Measurements from ENCODE around the gene LRRC28.

The LRRC28 gene

GRCh38 chr15:99433026-99433756, 181.9 kb downstream of the LRRC28 start:
- TF ChIP-seq, protein P1, sequence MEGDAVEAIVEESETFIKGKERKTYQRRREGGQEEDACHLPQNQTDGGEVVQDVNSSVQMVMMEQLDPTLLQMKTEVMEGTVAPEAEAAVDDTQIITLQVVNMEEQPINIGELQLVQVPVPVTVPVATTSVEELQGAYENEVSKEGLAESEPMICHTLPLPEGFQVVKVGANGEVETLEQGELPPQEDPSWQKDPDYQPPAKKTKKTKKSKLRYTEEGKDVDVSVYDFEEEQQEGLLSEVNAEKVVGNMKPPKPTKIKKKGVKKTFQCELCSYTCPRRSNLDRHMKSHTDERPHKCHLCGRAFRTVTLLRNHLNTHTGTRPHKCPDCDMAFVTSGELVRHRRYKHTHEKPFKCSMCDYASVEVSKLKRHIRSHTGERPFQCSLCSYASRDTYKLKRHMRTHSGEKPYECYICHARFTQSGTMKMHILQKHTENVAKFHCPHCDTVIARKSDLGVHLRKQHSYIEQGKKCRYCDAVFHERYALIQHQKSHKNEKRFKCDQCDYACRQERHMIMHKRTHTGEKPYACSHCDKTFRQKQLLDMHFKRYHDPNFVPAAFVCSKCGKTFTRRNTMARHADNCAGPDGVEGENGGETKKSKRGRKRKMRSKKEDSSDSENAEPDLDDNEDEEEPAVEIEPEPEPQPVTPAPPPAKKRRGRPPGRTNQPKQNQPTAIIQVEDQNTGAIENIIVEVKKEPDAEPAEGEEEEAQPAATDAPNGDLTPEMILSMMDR (IDR thresholded peaks at IDR 0.05; ENCODE audit: insufficient read depth, low read length) = no peak
- TF ChIP-seq SPI1 (IDR thresholded peaks at IDR 0.05; ENCODE audit: borderline replicate concordance, low read depth) = no peak
- TF ChIP-seq GABPA (IDR thresholded peaks at IDR 0.05; ENCODE audit: low read depth) = no peak
- TF ChIP-seq, protein P2, sequence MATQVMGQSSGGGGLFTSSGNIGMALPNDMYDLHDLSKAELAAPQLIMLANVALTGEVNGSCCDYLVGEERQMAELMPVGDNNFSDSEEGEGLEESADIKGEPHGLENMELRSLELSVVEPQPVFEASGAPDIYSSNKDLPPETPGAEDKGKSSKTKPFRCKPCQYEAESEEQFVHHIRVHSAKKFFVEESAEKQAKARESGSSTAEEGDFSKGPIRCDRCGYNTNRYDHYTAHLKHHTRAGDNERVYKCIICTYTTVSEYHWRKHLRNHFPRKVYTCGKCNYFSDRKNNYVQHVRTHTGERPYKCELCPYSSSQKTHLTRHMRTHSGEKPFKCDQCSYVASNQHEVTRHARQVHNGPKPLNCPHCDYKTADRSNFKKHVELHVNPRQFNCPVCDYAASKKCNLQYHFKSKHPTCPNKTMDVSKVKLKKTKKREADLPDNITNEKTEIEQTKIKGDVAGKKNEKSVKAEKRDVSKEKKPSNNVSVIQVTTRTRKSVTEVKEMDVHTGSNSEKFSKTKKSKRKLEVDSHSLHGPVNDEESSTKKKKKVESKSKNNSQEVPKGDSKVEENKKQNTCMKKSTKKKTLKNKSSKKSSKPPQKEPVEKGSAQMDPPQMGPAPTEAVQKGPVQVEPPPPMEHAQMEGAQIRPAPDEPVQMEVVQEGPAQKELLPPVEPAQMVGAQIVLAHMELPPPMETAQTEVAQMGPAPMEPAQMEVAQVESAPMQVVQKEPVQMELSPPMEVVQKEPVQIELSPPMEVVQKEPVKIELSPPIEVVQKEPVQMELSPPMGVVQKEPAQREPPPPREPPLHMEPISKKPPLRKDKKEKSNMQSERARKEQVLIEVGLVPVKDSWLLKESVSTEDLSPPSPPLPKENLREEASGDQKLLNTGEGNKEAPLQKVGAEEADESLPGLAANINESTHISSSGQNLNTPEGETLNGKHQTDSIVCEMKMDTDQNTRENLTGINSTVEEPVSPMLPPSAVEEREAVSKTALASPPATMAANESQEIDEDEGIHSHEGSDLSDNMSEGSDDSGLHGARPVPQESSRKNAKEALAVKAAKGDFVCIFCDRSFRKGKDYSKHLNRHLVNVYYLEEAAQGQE (IDR thresholded peaks at IDR 0.05; ENCODE audit: insufficient replicate concordance, low read depth) = no peak
- TF ChIP-seq POLR2AphosphoS5 (IDR thresholded peaks at IDR 0.05; ENCODE audit: low read depth) = no peak
- Histone ChIP-seq H3K27ac (replicated peaks) (no peak overlapping the region), H3K4me3 (replicated peaks; ENCODE audit: insufficient read depth, low read length) (no peak overlapping the region), H3K27me3 (ENCODE audit: insufficient read depth, poor library complexity, severe bottlenecking) (no peaks in the 10 kb centered on the region)
- DNase-seq (ENCODE audit: low read depth in 1 of 2, low spot score in 1 of 2) = no peak

- no peak for DNase-seq (ENCODE audit: low read depth in 1 of 2, low spot score in 1 of 2)
- H3K4me3 ChIP-seq (replicated peaks; ENCODE audit: insufficient read depth, low read length) = no peak overlapping the region
- H3K27ac ChIP-seq (replicated peaks) = no peak overlapping the region
- no peak for TF ChIP-seq POLR2AphosphoS5 (IDR thresholded peaks at IDR 0.05; ENCODE audit: low read depth)
- TF ChIP-seq, protein P2 (IDR thresholded peaks at IDR 0.05; ENCODE audit: insufficient replicate concordance, low read depth) = no peak
- TF ChIP-seq SPI1 (IDR thresholded peaks at IDR 0.05; ENCODE audit: borderline replicate concordance, low read depth) = no peak
- TF ChIP-seq, protein P1 (IDR thresholded peaks at IDR 0.05; ENCODE audit: insufficient read depth, low read length) = no peak
- no peak for TF ChIP-seq GABPA (IDR thresholded peaks at IDR 0.05; ENCODE audit: low read depth)
- H3K27me3 ChIP-seq (ENCODE audit: insufficient read depth, poor library complexity, severe bottlenecking) = no peaks in the 10 kb centered on the region
Observed at GRCh38 chr15:99433757-99434450, 182.6 kb downstream of the LRRC28 start.

DNA sequence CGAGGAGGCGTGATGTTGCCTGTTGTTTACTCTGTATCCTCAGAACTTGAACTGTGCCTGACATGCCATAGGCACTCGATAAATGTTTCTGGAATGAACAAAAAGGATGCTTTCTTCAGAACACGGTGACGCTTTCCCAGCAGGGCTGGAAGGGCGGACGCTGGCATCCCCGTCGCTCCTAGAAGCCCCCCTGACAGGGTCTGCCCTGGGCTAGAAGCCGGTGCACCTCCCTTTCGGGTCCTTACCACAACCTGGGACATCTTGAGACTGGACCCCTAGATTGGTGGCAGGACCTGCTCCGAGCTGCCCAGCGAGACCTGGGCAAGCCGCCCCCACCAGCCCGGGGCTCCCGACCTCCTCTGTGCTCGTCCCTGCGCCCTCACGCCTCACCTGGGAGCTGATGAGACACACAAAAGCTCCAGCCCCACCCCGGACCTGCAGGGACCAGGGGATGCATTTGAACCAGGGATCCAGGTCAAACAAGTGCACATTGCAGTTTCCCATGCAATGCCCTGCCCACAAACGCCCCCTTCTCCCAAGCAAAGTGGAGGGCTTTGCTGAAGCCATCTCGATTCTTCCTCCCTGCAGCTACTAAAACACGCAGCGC, 183.3 kb downstream of the LRRC28 start:
- no peak overlapping the region for H3K4me3 ChIP-seq (replicated peaks; ENCODE audit: insufficient read depth, low read length)
- no peak for TF ChIP-seq GABPA (IDR thresholded peaks at IDR 0.05; ENCODE audit: low read depth)
- TF ChIP-seq, protein P1 (IDR thresholded peaks at IDR 0.05; ENCODE audit: insufficient read depth, low read length) = no peak
- TF ChIP-seq POLR2AphosphoS5 (IDR thresholded peaks at IDR 0.05; ENCODE audit: low read depth) = no peak
- no peak for TF ChIP-seq SPI1 (IDR thresholded peaks at IDR 0.05; ENCODE audit: borderline replicate concordance, low read depth)
- TF ChIP-seq, protein P2 (IDR thresholded peaks at IDR 0.05; ENCODE audit: insufficient replicate concordance, low read depth) = no peak
- DNase-seq (ENCODE audit: low read depth in 1 of 2, low spot score in 1 of 2) = no peak
- H3K27me3 ChIP-seq (ENCODE audit: insufficient read depth, poor library complexity, severe bottlenecking) = no peaks in the 10 kb centered on the region
- H3K27ac ChIP-seq (replicated peaks) = no peak overlapping the region
